Common myeloid progenitor, CD34-positive (primary cell): Measurements from ENCODE around the gene NOX4.
"Not testable (repeated sequence)": the region's sequence is repeated elsewhere in the genome, so short reads cannot be mapped to it uniquely, and the experiment has no call there.

Source experiments
- CTCF ChIA-PET: fragments of 350-600 bp; sonication (Branson Sonifier 250); formaldehyde crosslinking; loops from one replicate; lab custom pipeline; 2021; ENCODE audit warnings: antibody characterized with exemption; lab: Charles Lee
- POLR2A ChIA-PET: fragments of 350-600 bp; sonication (Branson Sonifier 250); formaldehyde crosslinking; loops from one replicate; lab custom pipeline; 2021; ENCODE audit warnings: antibody characterized with exemption; lab: Charles Lee
- DNase-seq, 3 donors: peaks; one replicate each; pipeline versions ENCODE4 v3.0.0 to v3.0.0-alpha.2; 2013
- H3K27ac ChIP-seq, 2 experiments: 1 replicate in 1 of 2; 2 replicates in 1 of 2; pipeline ENCODE4 v1.7.0; 2013; ENCODE audit warnings: inconsistent platforms in 2 of 2, low read length in 2 of 2, mild to moderate bottlenecking in 2 of 2, low read depth in 1 of 2, moderate library complexity in 1 of 2; ENCODE audit not compliant: severe bottlenecking in 2 of 2, insufficient read depth in 1 of 2, poor library complexity in 1 of 2
- H3K27me3 ChIP-seq, 5 experiments: replicated peaks in 2 of 5; 1 replicate in 3 of 5; 2 replicates in 2 of 5; pipeline versions ENCODE4 v1.6.1 to v1.7.0; 2013; ENCODE audit warnings: low read length in 4 of 5, mild to moderate bottlenecking in 2 of 5, moderate library complexity in 2 of 5, inconsistent platforms in 1 of 5; ENCODE audit not compliant: insufficient read depth in 5 of 5, control insufficient read depth in 4 of 5
- H3K36me3 ChIP-seq, 4 experiments: 1 replicate in 2 of 4; 2 replicates in 2 of 4; pipeline versions ENCODE4 v1.6.1 to v1.7.0; 2013; ENCODE audit warnings: low read length in 3 of 4, control low read depth in 1 of 4, mild to moderate bottlenecking in 1 of 4; ENCODE audit not compliant: control insufficient read depth in 4 of 4, insufficient read depth in 4 of 4
- H3K4me1 ChIP-seq, 4 experiments: 1 replicate in 3 of 4; 2 replicates in 1 of 4; pipeline versions ENCODE4 v1.6.1 to v1.7.1; 2013; ENCODE audit warnings: low read length in 3 of 4, mild to moderate bottlenecking in 3 of 4, control low read depth in 1 of 4, inconsistent platforms in 1 of 4, moderate library complexity in 1 of 4; ENCODE audit not compliant: control insufficient read depth in 4 of 4, insufficient read depth in 4 of 4; ENCODE audit errors: control extremely low read depth in 1 of 4
- H3K4me3 ChIP-seq, 7 experiments: 1 replicate in 4 of 7; 2 replicates in 3 of 7; pipeline versions ENCODE4 v1.5.1 to v1.7.0; 2013; ENCODE audit warnings: mild to moderate bottlenecking in 7 of 7, low read length in 6 of 7, moderate library complexity in 6 of 7, inconsistent platforms in 2 of 7, low read depth in 2 of 7, control low read depth in 1 of 7; ENCODE audit not compliant: insufficient read depth in 4 of 7, control insufficient read depth in 1 of 7; ENCODE audit errors: extremely low read depth in 1 of 7
- H3K9me3 ChIP-seq, 5 experiments: 1 replicate in 4 of 5; 2 replicates in 1 of 5; pipeline versions ENCODE4 v1.6.1 to v1.7.1; 2013; ENCODE audit warnings: low read length in 4 of 5, mild to moderate bottlenecking in 2 of 5, inconsistent platforms in 1 of 5, low read depth in 1 of 5, moderate library complexity in 1 of 5; ENCODE audit not compliant: control insufficient read depth in 4 of 5, insufficient read depth in 2 of 5; ENCODE audit errors: control extremely low read depth in 1 of 5
- WGBS: methylation state at CpG from one replicate; pipeline ENCODE4 v1.1.5; 2013; ENCODE audit not compliant: insufficient coverage; 5-methylcytosine and 5-hydroxymethylcytosine counted together

Gene NOX4

DNA sequence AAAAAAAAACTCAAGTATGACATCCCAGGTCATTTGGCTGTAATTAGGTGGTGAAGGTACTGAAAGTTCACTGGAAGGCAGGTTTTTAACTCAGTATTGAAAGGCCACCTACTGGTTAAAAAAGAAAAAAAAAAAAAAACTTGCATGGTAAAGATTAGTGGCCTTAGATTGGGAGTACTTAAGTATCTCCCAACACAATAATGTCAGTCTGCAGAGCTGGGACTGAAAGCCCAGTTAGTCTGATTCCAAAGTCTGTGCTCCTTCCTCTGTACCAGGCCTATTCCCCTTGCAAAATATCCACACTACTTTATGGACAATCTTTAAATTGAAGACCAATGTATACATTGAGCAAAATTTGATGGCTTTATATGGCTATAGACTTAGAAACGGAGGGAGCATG, 85.5 kb downstream of the NOX4 start:
- H3K36me3 ChIP-seq = no peaks in the 10 kb centered on the region
- no peaks in the 10 kb centered on the region for H3K4me1 ChIP-seq
- H3K9me3 ChIP-seq = no peaks in the 10 kb centered on the region
- POLR2A ChIA-PET = no interaction called here
- CTCF ChIA-PET = no interaction called here
- WGBS = no CpG with 5 or more reads among the region's 1 CpG
- DNase-seq = no peak
- no peak overlapping the region for H3K4me3 ChIP-seq
- H3K27me3 ChIP-seq = no peaks in the 10 kb centered on the region
- no peak overlapping the region for H3K27ac ChIP-seq

DNA sequence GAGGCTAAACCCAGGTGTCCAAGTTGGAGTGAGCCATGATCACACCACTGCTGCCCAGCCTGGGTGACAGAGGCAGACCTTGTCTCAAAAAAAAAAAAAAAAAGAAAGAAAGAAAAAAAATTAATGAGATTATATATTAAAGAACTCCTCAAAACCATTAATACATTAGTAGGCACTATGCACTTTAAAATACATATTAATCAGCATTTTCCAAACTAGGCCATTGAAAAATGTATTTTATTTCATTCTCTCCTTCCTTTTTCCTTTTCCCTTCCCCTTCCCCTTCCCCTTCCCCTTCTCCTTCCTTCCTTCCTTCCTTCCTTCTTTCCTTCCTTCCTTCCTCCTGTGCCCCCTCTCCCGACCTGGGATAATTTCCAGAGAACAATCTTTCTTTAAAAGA, 99.5 kb downstream of the NOX4 start:
- H3K27ac ChIP-seq, H3K36me3 ChIP-seq, CTCF ChIA-PET, POLR2A ChIA-PET, DNase-seq, H3K4me1 ChIP-seq, H3K27me3 ChIP-seq, H3K9me3 ChIP-seq, H3K4me3 ChIP-seq: not testable (repeated sequence)
- WGBS = no CpG with 5 or more reads among the region's 1 CpG

- H3K4me3 ChIP-seq, CTCF ChIA-PET, DNase-seq, H3K9me3 ChIP-seq, POLR2A ChIA-PET, H3K27ac ChIP-seq, H3K36me3 ChIP-seq, H3K4me1 ChIP-seq, H3K27me3 ChIP-seq: not testable (repeated sequence)
- WGBS = no CpG with 5 or more reads among the region's 3 CpGs
These were observed 103.7 kb downstream of the NOX4 start for GRCh38 chr11:89387501-89387900.

DNA sequence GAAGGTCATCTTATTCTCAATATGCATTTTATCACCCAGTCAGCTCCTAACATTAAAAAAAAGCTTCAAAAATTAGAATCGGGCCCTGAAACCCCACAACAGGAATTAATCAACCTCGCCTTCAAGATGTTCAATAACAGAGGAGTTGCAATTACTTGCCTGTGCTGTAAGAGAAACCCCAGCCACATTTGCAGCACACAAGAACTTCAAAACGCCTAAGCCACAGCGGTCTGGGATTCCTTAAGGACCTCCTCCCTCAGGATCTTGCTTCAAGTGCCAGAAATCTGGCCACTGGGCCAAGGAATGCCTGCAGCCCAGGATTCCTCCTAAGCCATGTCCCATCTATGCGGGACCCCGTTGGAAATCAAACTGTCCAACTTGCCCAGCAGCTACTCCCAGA, 108.2 kb downstream of the NOX4 start:
- POLR2A ChIA-PET, H3K36me3 ChIP-seq, H3K27me3 ChIP-seq, H3K9me3 ChIP-seq, DNase-seq, CTCF ChIA-PET, H3K4me3 ChIP-seq, H3K27ac ChIP-seq, H3K4me1 ChIP-seq: not testable (repeated sequence)
- 95% methylated on average over 5 of the region's 6 CpGs for WGBS

DNA sequence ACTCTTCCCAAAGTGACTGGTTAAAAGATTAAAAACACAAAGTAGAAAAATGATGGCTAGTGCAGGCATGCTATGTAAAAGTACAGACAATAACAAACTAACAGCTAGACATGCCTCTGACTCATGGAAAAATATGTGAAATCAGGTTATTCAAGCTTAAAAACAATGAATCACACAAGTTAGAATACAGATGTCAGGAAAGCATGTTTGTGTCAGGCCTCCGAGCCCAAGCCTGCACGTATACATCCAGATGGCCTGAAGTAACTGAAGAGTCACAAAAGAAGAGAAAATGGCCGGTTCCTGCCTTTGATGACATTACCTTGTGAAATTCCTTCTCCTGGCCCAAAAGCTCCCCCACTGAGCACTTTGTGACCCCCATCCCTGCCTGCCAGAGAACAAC, 110.1 kb downstream of the NOX4 start:
- Histone ChIP-seq H3K4me1 (no peaks in the 10 kb centered on the region), H3K9me3 (no peaks in the 10 kb centered on the region), H3K27me3 (no peaks in the 10 kb centered on the region), H3K4me3 (no peak overlapping the region), H3K27ac (no peak overlapping the region), H3K36me3 (no peaks in the 10 kb centered on the region)
- 92% methylated on average over 3 of the region's 3 CpGs for WGBS
- ChIA-PET CTCF (no interaction called here), POLR2A (no interaction called here)
- no peak for DNase-seq

GRCh38 chr11:89379976-89380771, 111.0 kb downstream of the NOX4 start:
- H3K36me3 ChIP-seq = not testable (repeated sequence)

GRCh38 chr11:89378986-89379385, 112.2 kb downstream of the NOX4 start:
- H3K4me3 ChIP-seq, H3K4me1 ChIP-seq, H3K36me3 ChIP-seq, POLR2A ChIA-PET, H3K27me3 ChIP-seq, H3K9me3 ChIP-seq, CTCF ChIA-PET, DNase-seq, H3K27ac ChIP-seq: not testable (repeated sequence)
- no CpG with 5 or more reads among the region's 1 CpG for WGBS

More at GRCh38 chr11:89379976-89380771, 111.0 kb downstream of the NOX4 start:
- H3K4me3 ChIP-seq, H3K27ac ChIP-seq, H3K27me3 ChIP-seq, H3K4me1 ChIP-seq, POLR2A ChIA-PET, H3K9me3 ChIP-seq, CTCF ChIA-PET, DNase-seq: not testable (repeated sequence)
